ENCODE results near the gene VIL1. TPM values are rescaled to one million over a fixed set of nuclear protein-coding genes. Genes with fewer than 3 reads are reported as not detected.

Gene VIL1
- total RNA-seq, result not detected

DNA sequence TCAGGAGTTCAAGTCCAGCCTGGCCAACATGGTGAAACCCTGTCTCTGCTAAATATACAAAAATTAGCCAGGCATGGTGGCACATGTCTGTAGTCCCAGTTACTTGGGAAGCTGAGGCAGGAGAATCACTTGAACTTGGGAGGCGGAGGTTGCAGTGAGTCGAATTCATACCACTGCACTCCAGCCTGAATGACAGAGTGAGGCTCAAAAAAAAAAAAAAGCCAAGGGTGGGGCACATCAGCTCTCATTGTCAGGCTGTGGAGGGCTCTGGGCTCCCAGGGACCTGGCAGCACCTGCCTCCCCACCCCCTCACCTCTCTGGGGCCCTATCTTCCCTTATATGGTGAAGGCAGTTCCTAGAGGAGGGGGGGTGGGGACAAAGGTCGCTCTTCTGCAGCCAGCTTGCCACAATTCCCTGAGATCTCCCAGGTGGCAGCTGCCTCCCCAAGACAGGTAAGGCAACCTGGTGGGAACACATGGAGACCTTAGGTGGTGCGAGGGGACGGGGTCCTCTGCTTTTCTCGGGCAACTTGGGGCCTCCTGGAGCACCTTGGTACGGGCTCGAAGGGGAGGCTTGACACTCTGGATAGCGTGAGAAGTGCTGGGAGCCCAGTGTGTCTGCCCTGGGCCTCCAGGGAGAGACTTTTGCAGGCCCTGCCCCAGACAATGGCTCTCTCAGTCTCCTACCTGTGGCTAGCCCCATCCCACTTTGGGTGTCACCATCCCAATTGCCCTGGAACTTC is at the start of gene VIL1:
VIL1 (plus strand) TSS at position 407 of the 742 bp plus-strand sequence. CDS start 4,656 bp downstream, outside the sequence.
- Mint-ChIP-seq H3K36me3 (ENCODE audit: insufficient read depth in 2 of 2) (no peaks in the 10 kb centered on the region), H3K27ac (no peak within 1 kb of the TSS), H3K9me3 (no peaks in the 10 kb centered on the region), H3K4me3 (no peak within 1 kb of the TSS), H3K27me3 (ENCODE audit: low read depth) (no peaks in the 10 kb centered on the region), H3K4me1 (ENCODE audit: low read depth) (no peaks in the 10 kb centered on the region)
- ATAC-seq (replicated peaks in 1 of 2), result no peak
- no peak for DNase-seq

DNA sequence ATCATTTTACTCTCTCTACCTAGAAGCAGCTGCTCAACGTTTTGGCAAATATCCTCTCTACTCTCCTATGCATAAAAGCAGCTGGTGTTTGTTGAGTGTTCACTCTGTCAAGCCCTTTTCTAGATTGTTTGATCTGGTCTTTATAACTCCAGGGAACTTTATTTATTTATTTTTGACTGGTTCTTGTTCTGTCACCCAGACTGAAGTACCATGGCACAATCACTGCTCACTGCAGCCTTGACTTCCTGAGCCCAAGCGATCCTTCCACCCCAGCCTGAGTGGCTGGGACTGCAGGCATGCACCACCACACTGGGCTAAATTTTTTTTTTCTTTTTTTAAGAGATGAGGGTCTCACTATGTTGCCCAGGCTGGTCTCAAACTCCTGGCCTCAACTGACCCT is 49.6 kb upstream of the VIL1 start:
- Mint-ChIP-seq H3K4me3 (no peak overlapping the region), H3K27ac (no peak overlapping the region)

GRCh38 chr2:218370410-218371063 is 48.4 kb upstream of the VIL1 start:
- Mint-ChIP-seq H3K4me3 (no peak overlapping the region), H3K36me3 (ENCODE audit: insufficient read depth in 2 of 2) (no peaks in the 10 kb centered on the region), H3K27me3 (ENCODE audit: low read depth) (no peaks in the 10 kb centered on the region), H3K4me1 (ENCODE audit: low read depth) (peaks cover 25% of the 10 kb centered on the region), H3K27ac (no peak overlapping the region), H3K9me3 (no peaks in the 10 kb centered on the region)
- ATAC-seq (replicated peaks in 1 of 2) (no peak), DNase-seq (no peak)

More for the DNA sequence above, 49.6 kb upstream of the VIL1 start:
- DNase-seq, result no peak
- Mint-ChIP-seq H3K27me3 (ENCODE audit: low read depth) (no peaks in the 10 kb centered on the region), H3K9me3 (no peaks in the 10 kb centered on the region), H3K36me3 (ENCODE audit: insufficient read depth in 2 of 2) (no peaks in the 10 kb centered on the region), H3K4me1 (ENCODE audit: low read depth) (peaks cover 25% of the 10 kb centered on the region)
- ATAC-seq (replicated peaks in 1 of 2), result no peak

GRCh38 chr2:218371983-218372350 is 47.0 kb upstream of the VIL1 start:
- Mint-ChIP-seq H3K27ac (no peak overlapping the region), H3K36me3 (ENCODE audit: insufficient read depth in 2 of 2) (no peaks in the 10 kb centered on the region), H3K4me1 (ENCODE audit: low read depth) (peaks cover 22% of the 10 kb centered on the region), H3K27me3 (ENCODE audit: low read depth) (no peaks in the 10 kb centered on the region), H3K9me3 (no peaks in the 10 kb centered on the region), H3K4me3 (no peak overlapping the region)
- ATAC-seq (replicated peaks in 1 of 2) (no peak), DNase-seq (no peak)

- no peak for ATAC-seq (replicated peaks in 1 of 2)
- H3K36me3 Mint-ChIP-seq (ENCODE audit: insufficient read depth in 2 of 2), result no peaks in the 10 kb centered on the region
- DNase-seq, result no peak
- H3K9me3 Mint-ChIP-seq, result no peaks in the 10 kb centered on the region
- H3K4me1 Mint-ChIP-seq (ENCODE audit: low read depth), result peaks cover 4% of the 10 kb centered on the region
- H3K27ac Mint-ChIP-seq, result no peak overlapping the region
- H3K27me3 Mint-ChIP-seq (ENCODE audit: low read depth), result no peaks in the 10 kb centered on the region
- no peak overlapping the region for H3K4me3 Mint-ChIP-seq
These were observed 44.1 kb upstream of the VIL1 start for GRCh38 chr2:218374795-218375194.

DNA sequence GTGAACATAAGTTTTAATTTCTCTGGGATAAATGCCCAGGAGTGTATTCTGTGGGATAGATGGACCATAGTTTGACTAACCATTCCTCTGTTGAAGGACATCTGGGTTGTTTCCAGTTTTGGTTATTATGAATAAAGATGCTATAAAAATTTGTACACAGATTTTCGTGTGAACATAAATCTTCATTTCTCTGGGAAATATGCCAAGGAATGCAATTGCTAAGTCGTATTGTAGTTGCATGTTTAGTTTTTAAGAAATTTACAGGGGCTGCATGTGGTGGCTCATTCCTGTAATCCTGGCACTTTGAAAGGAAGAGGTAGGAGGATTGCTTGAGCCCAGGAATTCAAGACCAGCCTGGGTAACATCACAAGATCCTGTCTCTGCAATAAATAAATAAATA is 43.7 kb upstream of the VIL1 start:
- H3K9me3 Mint-ChIP-seq, result no peaks in the 10 kb centered on the region
- no peaks in the 10 kb centered on the region for H3K4me1 Mint-ChIP-seq (ENCODE audit: low read depth)
- H3K36me3 Mint-ChIP-seq (ENCODE audit: insufficient read depth in 2 of 2), result no peaks in the 10 kb centered on the region
- no peaks in the 10 kb centered on the region for H3K27me3 Mint-ChIP-seq (ENCODE audit: low read depth)
- DNase-seq, result no peak
- H3K27ac Mint-ChIP-seq, result no peak overlapping the region
- H3K4me3 Mint-ChIP-seq, result no peak overlapping the region
- ATAC-seq (replicated peaks in 1 of 2), result no peak

DNA sequence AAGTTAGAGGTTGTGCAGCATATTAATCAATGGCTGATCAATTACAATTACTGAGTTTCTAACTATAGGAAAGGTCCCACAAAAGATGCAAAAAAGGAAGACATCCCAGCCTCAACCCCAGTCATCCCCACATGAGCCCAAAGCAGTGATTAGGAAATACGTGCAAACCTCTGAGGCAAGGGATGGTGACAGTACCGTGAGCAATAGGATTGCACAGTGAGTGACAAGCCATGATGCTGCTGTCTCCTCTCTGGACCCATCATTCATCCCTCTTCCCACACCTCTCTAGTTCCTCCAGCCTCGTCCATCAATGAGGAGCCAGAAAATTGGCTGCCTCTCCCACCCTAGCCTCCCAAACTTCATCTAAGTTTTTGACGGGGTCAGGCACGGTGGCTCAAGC is 40.9 kb upstream of the VIL1 start:
- DNase-seq (no peak), ATAC-seq (replicated peaks in 1 of 2) (no peak)
- Mint-ChIP-seq H3K9me3 (no peaks in the 10 kb centered on the region), H3K27ac (no peak overlapping the region), H3K27me3 (ENCODE audit: low read depth) (no peaks in the 10 kb centered on the region), H3K4me1 (ENCODE audit: low read depth) (no peaks in the 10 kb centered on the region), H3K36me3 (ENCODE audit: insufficient read depth in 2 of 2) (no peaks in the 10 kb centered on the region), H3K4me3 (no peak overlapping the region)

DNA sequence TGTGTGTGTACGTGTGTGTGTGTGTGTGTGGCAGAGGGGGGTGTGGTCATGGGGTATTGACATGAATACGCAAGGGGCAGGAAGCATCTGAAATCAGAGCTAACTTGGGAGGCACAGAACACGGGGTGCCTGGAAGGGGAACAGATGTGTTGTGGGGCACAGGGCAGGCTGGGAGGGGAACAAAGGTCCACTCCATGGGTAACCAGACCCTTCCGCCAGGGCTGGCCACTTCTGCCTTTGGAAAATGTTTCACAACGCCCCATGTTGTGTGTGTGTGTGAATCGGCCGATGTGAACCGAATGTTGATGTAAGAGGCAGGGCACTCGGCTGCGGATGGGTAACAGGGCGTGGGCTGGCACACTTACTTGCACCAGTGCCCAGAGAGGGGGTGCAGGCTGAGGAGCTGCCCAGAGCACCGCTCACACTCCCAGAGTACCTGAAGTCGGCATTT is 37.0 kb upstream of the VIL1 start, which contains the start of gene SLC11A1:
SLC11A1 (plus strand) TSS at position 358 of the 451 bp plus-strand sequence. CDS start 96 bp downstream, outside the sequence.
- Mint-ChIP-seq H3K36me3 (ENCODE audit: insufficient read depth in 2 of 2) (no peaks in the 10 kb centered on the region), H3K4me1 (ENCODE audit: low read depth) (peaks cover under 1% of the 10 kb centered on the region), H3K27me3 (ENCODE audit: low read depth) (peaks cover 1% of the 10 kb centered on the region), H3K9me3 (no peaks in the 10 kb centered on the region), H3K27ac (no peak within 1 kb of the TSS), H3K4me3 (no peak within 1 kb of the TSS)
- no peak for ATAC-seq (replicated peaks in 1 of 2)
- no peak for DNase-seq

DNA sequence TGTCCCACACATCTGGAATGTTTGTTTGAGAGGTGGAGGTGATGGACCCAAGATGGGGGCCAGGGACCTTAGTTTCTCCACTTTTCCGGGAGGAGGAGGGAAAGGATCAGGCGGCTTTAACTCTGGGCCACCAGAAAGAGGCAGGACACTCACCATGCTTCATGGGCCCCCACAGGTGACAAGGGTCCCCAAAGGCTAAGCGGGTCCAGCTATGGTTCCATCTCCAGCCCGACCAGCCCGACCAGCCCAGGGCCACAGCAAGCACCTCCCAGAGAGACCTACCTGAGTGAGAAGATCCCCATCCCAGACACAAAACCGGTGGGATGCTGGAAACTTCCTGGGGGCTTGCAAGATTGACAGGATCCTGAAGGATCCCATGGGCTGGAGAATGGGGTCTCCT is 36.1 kb upstream of the VIL1 start:
- Mint-ChIP-seq H3K36me3 (ENCODE audit: insufficient read depth in 2 of 2) (no peaks in the 10 kb centered on the region), H3K9me3 (no peaks in the 10 kb centered on the region), H3K4me3 (no peak overlapping the region), H3K27me3 (ENCODE audit: low read depth) (peaks cover 6% of the 10 kb centered on the region), H3K27ac (no peak overlapping the region), H3K4me1 (ENCODE audit: low read depth) (peaks cover 4% of the 10 kb centered on the region)
- ATAC-seq (replicated peaks in 1 of 2) (no peak), DNase-seq (no peak)

DNA sequence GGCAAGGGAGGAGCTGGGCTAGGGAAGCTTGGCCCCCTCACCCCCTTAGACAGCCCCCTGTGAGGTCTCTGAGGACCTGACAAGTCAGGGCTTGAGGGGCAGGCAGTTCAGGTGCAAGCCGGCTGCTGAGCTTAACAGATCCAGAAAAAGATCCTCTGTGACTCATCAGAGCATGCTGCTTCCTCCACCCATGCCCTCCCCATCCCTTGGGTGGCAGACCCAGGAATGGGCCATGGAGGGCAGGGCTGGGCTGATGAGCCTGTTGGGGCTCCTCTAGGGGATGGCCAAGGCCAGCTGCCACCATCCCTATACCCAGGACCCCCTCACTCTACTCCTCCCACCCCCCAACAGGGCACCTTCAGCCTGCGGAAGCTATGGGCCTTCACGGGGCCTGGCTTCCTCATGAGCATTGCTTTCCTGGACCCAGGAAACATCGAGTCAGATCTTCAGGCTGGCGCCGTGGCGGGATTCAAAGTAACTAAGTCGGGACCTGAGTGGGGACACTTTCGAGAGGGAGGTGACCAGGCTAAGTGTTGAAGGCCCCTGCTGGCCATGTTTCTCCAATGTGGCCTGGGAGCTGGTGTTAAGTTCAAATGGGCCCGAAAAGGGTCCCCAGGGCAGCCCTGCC is 34.9 kb upstream of the VIL1 start:
- Mint-ChIP-seq H3K36me3 (ENCODE audit: insufficient read depth in 2 of 2) (no peaks in the 10 kb centered on the region), H3K27me3 (ENCODE audit: low read depth) (peaks cover 6% of the 10 kb centered on the region), H3K27ac (no peak overlapping the region), H3K4me1 (ENCODE audit: low read depth) (peaks cover 4% of the 10 kb centered on the region), H3K4me3 (no peak overlapping the region), H3K9me3 (no peaks in the 10 kb centered on the region)
- DNase-seq, result no peak
- no peak for ATAC-seq (replicated peaks in 1 of 2)

DNA sequence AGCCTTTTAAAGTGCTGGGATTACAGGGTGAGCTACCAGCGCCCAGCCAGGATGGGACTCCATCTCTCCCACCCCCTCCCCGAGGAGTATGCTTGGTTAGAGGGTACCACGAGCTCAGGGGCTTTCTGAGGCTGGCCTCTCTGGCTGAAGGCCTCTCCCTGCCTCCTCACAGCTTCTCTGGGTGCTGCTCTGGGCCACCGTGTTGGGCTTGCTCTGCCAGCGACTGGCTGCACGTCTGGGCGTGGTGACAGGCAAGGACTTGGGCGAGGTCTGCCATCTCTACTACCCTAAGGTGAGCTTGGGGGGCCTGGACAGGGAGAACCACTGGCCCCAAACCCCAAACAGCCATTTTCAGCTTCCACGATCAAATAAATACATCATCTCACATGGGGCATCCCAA is 33.9 kb upstream of the VIL1 start:
- no peaks in the 10 kb centered on the region for H3K36me3 Mint-ChIP-seq (ENCODE audit: insufficient read depth in 2 of 2)
- DNase-seq (no peak), ATAC-seq (replicated peaks in 1 of 2) (no peak)
- peaks cover 4% of the 10 kb centered on the region for H3K4me1 Mint-ChIP-seq (ENCODE audit: low read depth)
- H3K9me3 Mint-ChIP-seq, result no peaks in the 10 kb centered on the region
- no peak overlapping the region for H3K4me3 Mint-ChIP-seq
- peaks cover 6% of the 10 kb centered on the region for H3K27me3 Mint-ChIP-seq (ENCODE audit: low read depth)
- H3K27ac Mint-ChIP-seq, result no peak overlapping the region

- H3K27ac Mint-ChIP-seq, result no peak overlapping the region
- no peaks in the 10 kb centered on the region for H3K9me3 Mint-ChIP-seq
- DNase-seq, result no peak
- H3K27me3 Mint-ChIP-seq (ENCODE audit: low read depth), result peaks cover 6% of the 10 kb centered on the region
- peaks cover 4% of the 10 kb centered on the region for H3K4me1 Mint-ChIP-seq (ENCODE audit: low read depth)
- ATAC-seq (replicated peaks in 1 of 2), result peak in 1 of 2 donors; percentile 15
- no peaks in the 10 kb centered on the region for H3K36me3 Mint-ChIP-seq (ENCODE audit: insufficient read depth in 2 of 2)
- no peak overlapping the region for H3K4me3 Mint-ChIP-seq
These were observed 32.2 kb upstream of the VIL1 start for GRCh38 chr2:218386505-218387368.
